ENCODE results near the gene GABARAP. TPM values are rescaled to one million over a fixed set of nuclear protein-coding genes. Genes with fewer than 3 reads are reported as not detected.

GABARAP gene
- total and polyA plus RNA-seq, 2 of the 13 experiments (the other 11 are each of a cell fraction or from before 2014, with no cell fraction given), result 161 to 310 TPM

- TF ChIP-seq, protein P1, sequence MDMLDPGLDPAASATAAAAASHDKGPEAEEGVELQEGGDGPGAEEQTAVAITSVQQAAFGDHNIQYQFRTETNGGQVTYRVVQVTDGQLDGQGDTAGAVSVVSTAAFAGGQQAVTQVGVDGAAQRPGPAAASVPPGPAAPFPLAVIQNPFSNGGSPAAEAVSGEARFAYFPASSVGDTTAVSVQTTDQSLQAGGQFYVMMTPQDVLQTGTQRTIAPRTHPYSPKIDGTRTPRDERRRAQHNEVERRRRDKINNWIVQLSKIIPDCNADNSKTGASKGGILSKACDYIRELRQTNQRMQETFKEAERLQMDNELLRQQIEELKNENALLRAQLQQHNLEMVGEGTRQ (IDR thresholded peaks at IDR 0.05; ENCODE audit: low read depth, low read length), result peak; percentile 100
- TF ChIP-seq, protein P1 (CRISPR knock-in tag; IDR thresholded peaks at IDR 0.05; ENCODE audit: borderline replicate concordance), result peak; percentile 97; the same call in 1 of the 2 replicates
- TF ChIP-seq MAZ (IDR thresholded peaks at IDR 0.05; ENCODE audit: borderline replicate concordance, low read depth, low read length) (no peak), MAZ (CRISPR knock-in tag; IDR thresholded peaks at IDR 0.05; ENCODE audit: low read depth) (peak; percentile 88), RARA (CRISPR knock-in tag; IDR thresholded peaks at IDR 0.05) (0 out of 2 replicates have a peak, but pooled peaks have one; percentile 32), MED8 (CRISPR knock-in tag; IDR thresholded peaks at IDR 0.05; ENCODE audit: insufficient replicate concordance) (no peak), ZBTB40 (IDR thresholded peaks at IDR 0.05) (no peak), ZBTB40 (CRISPR knock-in tag; IDR thresholded peaks at IDR 0.05) (peak; percentile 77; the same call in 1 of the 2 replicates), ZSCAN31 (CRISPR knock-in tag; IDR thresholded peaks at IDR 0.05; ENCODE audit: low read depth) (no peak; the same call in 1 of the 2 replicates), ZNF292 (CRISPR knock-in tag; IDR thresholded peaks at IDR 0.05; ENCODE audit: borderline replicate concordance, low read depth) (no peak), ZBTB2 (CRISPR knock-in tag; IDR thresholded peaks at IDR 0.05; ENCODE audit: low read depth) (peak; percentile 96)
Measured at GRCh38 chr17:7234083-7234951, 7.9 kb downstream of the GABARAP start, which contains the start of gene DVL2 (continued).
